HL-60 (cell line): ENCODE results near the gene RAB36.

Source experiments
- DNase-seq, 2 experiments: peaks; one replicate each; pipeline ENCODE4 v3.0.0-alpha.2; 2010 to 2020; ENCODE audit warnings: low read depth in 1 of 2, low spot score in 1 of 2
- H3K27ac ChIP-seq: fragments of 250-450 bp; sonication (Bioruptor Pico); replicated peaks from 2 replicates; pipeline ENCODE4 v1.5.1; 2020; ENCODE audit warnings: mild to moderate bottlenecking, moderate library complexity
- H3K27me3 ChIP-seq: fragments of 250-450 bp; sonication (Bioruptor Pico); 2 replicates; pipeline ENCODE4 v1.5.1; 2021; ENCODE audit warnings: mild to moderate bottlenecking, moderate library complexity; ENCODE audit not compliant: insufficient read depth, poor library complexity, severe bottlenecking
- H3K4me3 ChIP-seq: replicated peaks from 2 replicates; pipeline ENCODE4 v1.5.1; 2011; ENCODE audit warnings: mild to moderate bottlenecking, control low read depth, low read length; ENCODE audit not compliant: insufficient read depth
- CTCF ChIP-seq: IDR thresholded peaks from one replicate; pipeline ENCODE4 v1.5.1; 2011; ENCODE audit warnings: low read length, control low read depth, inconsistent platforms; ENCODE audit not compliant: insufficient read depth
- GABPA ChIP-seq: IDR thresholded peaks from 2 replicates; pipeline ENCODE4 v1.6.1; 2012; ENCODE audit warnings: low read depth
- POLR2AphosphoS5 ChIP-seq: IDR thresholded peaks from 2 replicates; pipeline ENCODE4 v1.6.1; 2012; ENCODE audit warnings: low read depth
- REST ChIP-seq: IDR thresholded peaks from 2 replicates; pipeline ENCODE4 v1.6.1; 2012; ENCODE audit warnings: low read depth; ENCODE audit not compliant: insufficient replicate concordance
- SPI1 ChIP-seq: IDR thresholded peaks from 2 replicates; pipeline ENCODE4 v1.6.1; 2012; ENCODE audit warnings: low read depth, mild to moderate bottlenecking, borderline replicate concordance

The RAB36 gene

GRCh38 chr22:23183061-23183698, 37.9 kb downstream of the RAB36 start:
- DNase-seq, result no peak
- TF ChIP-seq GABPA (no peak), CTCF (no peak), REST (no peak), SPI1 (no peak), POLR2AphosphoS5 (no peak)
- peak overlapping the region; percentile 32 for H3K27ac ChIP-seq

GRCh38 chr22:23184100-23184763, 39.0 kb downstream of the RAB36 start:
- Histone ChIP-seq H3K4me3 (peak overlapping the region; percentile 38), H3K27ac (peak overlapping the region; percentile 89), H3K27me3 (no peaks in the 10 kb centered on the region)
- DNase-seq, result no peak
- TF ChIP-seq POLR2AphosphoS5, result no peak

More at GRCh38 chr22:23183061-23183698, 37.9 kb downstream of the RAB36 start:
- Histone ChIP-seq H3K4me3 (peak overlapping the region; percentile 82), H3K27me3 (no peaks in the 10 kb centered on the region)

GRCh38 chr22:23184764-23185113, 39.5 kb downstream of the RAB36 start:
- TF ChIP-seq REST (no peak), SPI1 (peak; percentile 23; the same call in 1 of the 2 replicates)
- Histone ChIP-seq H3K4me3 (peak overlapping the region; percentile 38), H3K27me3 (no peaks in the 10 kb centered on the region), H3K27ac (peak overlapping the region; percentile 89)
- no peak for DNase-seq

- Histone ChIP-seq H3K4me3 (no peak overlapping the region), H3K27me3 (no peaks in the 10 kb centered on the region), H3K27ac (no peak overlapping the region)
- TF ChIP-seq REST (no peak), SPI1 (no peak), CTCF (no peak), GABPA (no peak), POLR2AphosphoS5 (no peak)
- no peak for DNase-seq
Measured at GRCh38 chr22:23187211-23187610, 41.9 kb downstream of the RAB36 start.
